ENCODE measurements around the gene TACR2.

DNA sequence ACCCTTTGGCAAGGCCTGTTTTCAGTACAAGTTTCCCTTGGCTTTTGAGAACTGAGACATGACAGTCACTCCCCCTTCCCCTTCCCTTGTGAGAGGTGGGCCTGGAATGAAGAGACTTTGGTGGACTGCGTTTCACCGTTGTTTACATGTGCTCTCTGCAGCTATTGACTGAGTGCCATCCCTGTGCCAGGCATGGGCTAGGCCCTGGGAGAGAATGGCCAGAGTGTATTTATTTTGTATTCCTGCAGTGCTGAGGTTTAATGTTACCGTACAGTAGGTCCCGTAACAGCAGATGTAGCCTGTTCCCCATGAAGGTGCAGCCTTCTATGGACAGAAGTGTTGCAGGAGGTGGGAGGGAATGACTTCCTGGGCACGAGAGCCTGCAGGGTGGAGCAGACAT lies 50.0 kb downstream of the TACR2 start:
- TF ChIP-seq POLR2AphosphoS5 (IDR thresholded peaks at IDR 0.05), result no peak
- TF ChIP-seq, protein P1, sequence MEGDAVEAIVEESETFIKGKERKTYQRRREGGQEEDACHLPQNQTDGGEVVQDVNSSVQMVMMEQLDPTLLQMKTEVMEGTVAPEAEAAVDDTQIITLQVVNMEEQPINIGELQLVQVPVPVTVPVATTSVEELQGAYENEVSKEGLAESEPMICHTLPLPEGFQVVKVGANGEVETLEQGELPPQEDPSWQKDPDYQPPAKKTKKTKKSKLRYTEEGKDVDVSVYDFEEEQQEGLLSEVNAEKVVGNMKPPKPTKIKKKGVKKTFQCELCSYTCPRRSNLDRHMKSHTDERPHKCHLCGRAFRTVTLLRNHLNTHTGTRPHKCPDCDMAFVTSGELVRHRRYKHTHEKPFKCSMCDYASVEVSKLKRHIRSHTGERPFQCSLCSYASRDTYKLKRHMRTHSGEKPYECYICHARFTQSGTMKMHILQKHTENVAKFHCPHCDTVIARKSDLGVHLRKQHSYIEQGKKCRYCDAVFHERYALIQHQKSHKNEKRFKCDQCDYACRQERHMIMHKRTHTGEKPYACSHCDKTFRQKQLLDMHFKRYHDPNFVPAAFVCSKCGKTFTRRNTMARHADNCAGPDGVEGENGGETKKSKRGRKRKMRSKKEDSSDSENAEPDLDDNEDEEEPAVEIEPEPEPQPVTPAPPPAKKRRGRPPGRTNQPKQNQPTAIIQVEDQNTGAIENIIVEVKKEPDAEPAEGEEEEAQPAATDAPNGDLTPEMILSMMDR (IDR thresholded peaks at IDR 0.05), result no peak
- no peak for TF ChIP-seq POLR2A (IDR thresholded peaks at IDR 0.05)

Measured in sigmoid colon (tissue), 4 donors.